ENCODE measurements around the gene HIF1AN.

HIF1AN gene

GRCh38 chr10:100535715-100536353, at the start of gene HIF1AN:
HIF1AN (plus strand) TSS chr10:100535943; CDS start chr10:100535959, 16 bp downstream.
- peak; percentile 98 for DNase-seq

GRCh38 chr10:100487529-100487928, 48.2 kb upstream of the HIF1AN start:
- DNase-seq: no peak

GRCh38 chr10:100489396-100489795, 46.3 kb upstream of the HIF1AN start:
- no peak for DNase-seq

- no peak for DNase-seq
Observed at GRCh38 chr10:100490531-100490930, 45.2 kb upstream of the HIF1AN start.

- no peak for DNase-seq
Observed at GRCh38 chr10:100496567-100496966, 39.2 kb upstream of the HIF1AN start.

GRCh38 chr10:100498059-100498458, 37.7 kb upstream of the HIF1AN start:
- DNase-seq: no peak

- DNase-seq: no peak
Observed at GRCh38 chr10:100501423-100501822, 34.3 kb upstream of the HIF1AN start.

GRCh38 chr10:100502926-100503494, 32.7 kb upstream of the HIF1AN start:
- no peak for DNase-seq

GRCh38 chr10:100504096-100504495, 31.6 kb upstream of the HIF1AN start:
- DNase-seq: peak; percentile 52

- no peak for DNase-seq
Observed at GRCh38 chr10:100505164-100505563, 30.6 kb upstream of the HIF1AN start.

- DNase-seq: no peak
Observed at GRCh38 chr10:100506596-100507356, 29.0 kb upstream of the HIF1AN start.

- no peak for DNase-seq
Observed at GRCh38 chr10:100507357-100507732, 28.4 kb upstream of the HIF1AN start.

- no peak for DNase-seq
Observed at GRCh38 chr10:100508266-100508665, 27.5 kb upstream of the HIF1AN start.

GRCh38 chr10:100508691-100509150, 27.0 kb upstream of the HIF1AN start:
- DNase-seq: peak; percentile 86

- no peak for DNase-seq
Observed at GRCh38 chr10:100509241-100509840, 26.4 kb upstream of the HIF1AN start.

- no peak for DNase-seq
Observed at GRCh38 chr10:100510533-100511308, 25.0 kb upstream of the HIF1AN start.

- DNase-seq: no peak
Observed at GRCh38 chr10:100515612-100516011, 20.1 kb upstream of the HIF1AN start.

GRCh38 chr10:100516847-100517246, 18.9 kb upstream of the HIF1AN start:
- no peak for DNase-seq

GRCh38 chr10:100518761-100519241, 16.9 kb upstream of the HIF1AN start:
- peak; percentile 93 for DNase-seq

- peak; percentile 83 for DNase-seq
Observed at GRCh38 chr10:100519311-100520051, 16.3 kb upstream of the HIF1AN start, which contains the start of gene SEC31B. SEC31B (minus strand) TSS chr10:100519861; CDS start chr10:100516952, 2,909 bp downstream.

- DNase-seq: no peak
Observed at GRCh38 chr10:100520811-100521210, 14.9 kb upstream of the HIF1AN start.

Data from eye (tissue), 1 donor.